Measurements from ENCODE around the gene SPTY2D1. TPM values are rescaled to one million over a fixed set of nuclear protein-coding genes. Genes with fewer than 3 reads are reported as not detected.
"Not testable (repeated sequence)": the region's sequence is repeated elsewhere in the genome, so short reads cannot be mapped to it uniquely, and the experiment has no call there.

SPTY2D1 gene
- total RNA-seq, 6 experiments from 2014 or later: 25.9 to 29.8 (median 28.1) TPM

DNA sequence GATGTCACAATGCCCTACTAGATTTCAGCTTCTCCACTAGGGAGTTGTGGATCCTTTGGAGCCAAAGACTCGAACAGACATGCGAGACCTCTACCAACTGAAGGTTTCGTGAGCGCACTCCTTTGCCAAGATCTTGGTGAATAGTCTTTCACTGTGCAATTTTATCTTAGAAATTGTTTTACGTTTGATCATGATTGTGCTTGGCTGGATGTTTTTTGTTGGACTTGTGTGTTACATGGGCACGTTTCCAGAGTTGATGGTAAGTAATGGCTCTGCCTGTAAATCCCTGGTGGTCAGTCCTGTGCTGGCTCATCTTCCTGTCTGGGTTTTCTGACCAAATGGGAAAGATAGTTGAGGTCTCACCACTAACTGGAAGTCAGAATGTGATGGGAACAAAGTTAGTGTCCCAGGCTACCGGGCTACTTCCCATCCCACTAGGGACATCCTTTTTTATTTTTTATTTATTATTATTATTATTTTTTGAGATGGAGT, 34.4 kb downstream of the SPTY2D1 start, which contains the start of gene MISFA:
Gene MISFA, plus strand, starts transcription at position 51 of the 492 bp plus-strand sequence. Its CDS starts 140 bp downstream, at position 191.
- Mint-ChIP-seq H3K36me3 (ENCODE audit: low read depth) (0 out of 2 replicates have a peak, but pooled peaks cover 10% of the 10 kb centered on the region), H3K9me3 (no peaks in the 10 kb centered on the region), H3K27ac (no peak within 1 kb of the TSS), H3K27me3 (ENCODE audit: insufficient read depth) (no peaks in the 10 kb centered on the region; the same call in 1 of the 2 replicates), H3K4me1 (ENCODE audit: low read depth) (peaks cover 22% of the 10 kb centered on the region), H3K4me3 (no peak within 1 kb of the TSS)
- no peak for DNase-seq
- TF ChIP-seq, protein P1, sequence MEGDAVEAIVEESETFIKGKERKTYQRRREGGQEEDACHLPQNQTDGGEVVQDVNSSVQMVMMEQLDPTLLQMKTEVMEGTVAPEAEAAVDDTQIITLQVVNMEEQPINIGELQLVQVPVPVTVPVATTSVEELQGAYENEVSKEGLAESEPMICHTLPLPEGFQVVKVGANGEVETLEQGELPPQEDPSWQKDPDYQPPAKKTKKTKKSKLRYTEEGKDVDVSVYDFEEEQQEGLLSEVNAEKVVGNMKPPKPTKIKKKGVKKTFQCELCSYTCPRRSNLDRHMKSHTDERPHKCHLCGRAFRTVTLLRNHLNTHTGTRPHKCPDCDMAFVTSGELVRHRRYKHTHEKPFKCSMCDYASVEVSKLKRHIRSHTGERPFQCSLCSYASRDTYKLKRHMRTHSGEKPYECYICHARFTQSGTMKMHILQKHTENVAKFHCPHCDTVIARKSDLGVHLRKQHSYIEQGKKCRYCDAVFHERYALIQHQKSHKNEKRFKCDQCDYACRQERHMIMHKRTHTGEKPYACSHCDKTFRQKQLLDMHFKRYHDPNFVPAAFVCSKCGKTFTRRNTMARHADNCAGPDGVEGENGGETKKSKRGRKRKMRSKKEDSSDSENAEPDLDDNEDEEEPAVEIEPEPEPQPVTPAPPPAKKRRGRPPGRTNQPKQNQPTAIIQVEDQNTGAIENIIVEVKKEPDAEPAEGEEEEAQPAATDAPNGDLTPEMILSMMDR (IDR thresholded peaks at IDR 0.05): no peak

DNA sequence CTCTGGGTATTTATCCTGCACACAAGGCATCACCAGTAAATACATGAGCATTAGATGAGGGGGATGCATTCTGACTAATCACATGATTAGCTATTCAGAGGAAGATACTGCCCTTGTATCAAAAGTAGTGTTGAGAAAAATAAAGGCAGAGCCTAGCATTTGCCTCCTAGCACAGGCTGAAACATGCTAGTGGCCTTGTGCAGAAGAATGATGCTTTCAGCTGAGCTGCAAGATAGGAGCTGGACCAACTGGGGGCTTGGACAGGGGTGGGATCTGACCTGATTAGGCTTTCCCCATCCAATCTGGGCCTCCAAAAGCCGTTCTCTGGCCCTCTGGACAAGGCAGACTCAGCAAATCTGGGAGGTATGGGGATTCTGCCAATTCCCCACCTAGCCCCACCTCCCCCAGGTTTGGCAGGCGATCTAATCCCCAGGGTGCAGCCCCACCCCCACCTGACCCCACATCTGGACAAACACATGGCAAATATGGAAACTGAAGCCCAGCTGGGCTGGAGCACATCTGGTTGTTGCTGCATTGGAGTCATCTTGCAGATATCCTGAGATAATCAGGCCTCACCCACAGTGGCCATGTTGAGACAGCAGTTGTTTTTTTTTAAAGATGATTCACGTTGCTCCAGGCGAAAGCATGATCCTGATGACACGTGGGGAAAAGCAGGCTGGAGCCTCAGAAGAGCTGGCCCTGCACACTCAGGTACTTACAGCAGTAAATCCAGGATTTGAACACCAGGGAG, 39.0 kb downstream of the SPTY2D1 start:
- TF ChIP-seq, protein P1 (IDR thresholded peaks at IDR 0.05): no peak
- Mint-ChIP-seq H3K4me1 (ENCODE audit: low read depth) (peaks cover 36% of the 10 kb centered on the region), H3K9me3 (no peaks in the 10 kb centered on the region), H3K36me3 (ENCODE audit: low read depth) (0 out of 2 replicates have a peak, but pooled peaks cover 10% of the 10 kb centered on the region), H3K27me3 (ENCODE audit: insufficient read depth) (peaks cover under 1% of the 10 kb centered on the region; the same call in 1 of the 2 replicates), H3K27ac (peak overlapping the region; percentile 81), H3K4me3 (peak overlapping the region; percentile 27)
- DNase-seq: peak; percentile 91

DNA sequence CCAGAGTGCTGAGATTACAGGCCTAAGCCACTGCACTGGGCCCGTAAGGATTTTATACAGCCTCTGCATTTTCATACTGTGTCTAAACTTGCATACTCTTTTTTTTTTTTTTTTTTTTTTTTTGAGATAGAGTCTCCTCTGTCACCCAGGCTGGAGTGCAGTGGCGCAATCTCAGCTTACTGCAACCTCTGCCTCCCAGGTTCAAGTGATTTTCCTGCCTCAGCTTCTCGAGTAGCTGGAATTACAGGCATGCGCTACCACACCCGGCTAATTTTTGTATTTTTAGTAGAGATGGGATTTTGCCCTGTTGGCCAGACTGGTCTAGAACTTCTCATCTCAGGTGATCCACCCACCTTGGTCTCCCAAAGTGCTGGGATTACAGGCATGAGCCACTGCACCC, 40.1 kb downstream of the SPTY2D1 start:
- not testable (repeated sequence) for H3K9me3 Mint-ChIP-seq; DNase-seq; H3K27me3 Mint-ChIP-seq (ENCODE audit: insufficient read depth); H3K27ac Mint-ChIP-seq; H3K4me3 Mint-ChIP-seq
- 0 out of 2 replicates have a peak, but pooled peaks cover 10% of the 10 kb centered on the region for H3K36me3 Mint-ChIP-seq (ENCODE audit: low read depth)
- peaks cover 30% of the 10 kb centered on the region for H3K4me1 Mint-ChIP-seq (ENCODE audit: low read depth)

DNA sequence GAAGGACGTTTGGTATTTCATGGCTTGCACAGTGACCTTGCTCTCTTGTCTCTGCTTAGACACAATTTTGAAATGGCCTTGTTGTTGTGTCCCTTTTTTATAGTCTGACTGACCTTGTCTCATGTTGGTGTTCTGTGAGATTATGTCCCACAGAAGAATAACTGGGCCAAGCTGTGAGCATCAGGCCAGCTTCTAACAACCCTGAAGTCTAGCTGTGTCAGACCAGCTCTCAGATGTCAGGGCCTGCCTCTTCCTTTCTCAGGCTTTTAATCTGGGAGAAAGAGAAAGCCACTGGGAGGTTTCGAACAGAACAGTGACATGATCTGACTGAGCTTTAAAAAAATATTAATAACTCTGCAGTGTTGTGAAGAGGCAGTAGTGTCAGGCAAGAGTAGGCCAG, 43.6 kb downstream of the SPTY2D1 start:
- Mint-ChIP-seq H3K27me3 (ENCODE audit: insufficient read depth) (peaks cover 3% of the 10 kb centered on the region; the same call in 1 of the 2 replicates), H3K36me3 (ENCODE audit: low read depth) (no peaks in the 10 kb centered on the region), H3K4me3 (no peak overlapping the region), H3K4me1 (ENCODE audit: low read depth) (peaks cover 22% of the 10 kb centered on the region), H3K9me3 (no peaks in the 10 kb centered on the region), H3K27ac (peak overlapping the region; percentile 9; the same call in 1 of the 2 replicates)
- TF ChIP-seq, protein P1 (IDR thresholded peaks at IDR 0.05): no peak
- no peak for DNase-seq

DNA sequence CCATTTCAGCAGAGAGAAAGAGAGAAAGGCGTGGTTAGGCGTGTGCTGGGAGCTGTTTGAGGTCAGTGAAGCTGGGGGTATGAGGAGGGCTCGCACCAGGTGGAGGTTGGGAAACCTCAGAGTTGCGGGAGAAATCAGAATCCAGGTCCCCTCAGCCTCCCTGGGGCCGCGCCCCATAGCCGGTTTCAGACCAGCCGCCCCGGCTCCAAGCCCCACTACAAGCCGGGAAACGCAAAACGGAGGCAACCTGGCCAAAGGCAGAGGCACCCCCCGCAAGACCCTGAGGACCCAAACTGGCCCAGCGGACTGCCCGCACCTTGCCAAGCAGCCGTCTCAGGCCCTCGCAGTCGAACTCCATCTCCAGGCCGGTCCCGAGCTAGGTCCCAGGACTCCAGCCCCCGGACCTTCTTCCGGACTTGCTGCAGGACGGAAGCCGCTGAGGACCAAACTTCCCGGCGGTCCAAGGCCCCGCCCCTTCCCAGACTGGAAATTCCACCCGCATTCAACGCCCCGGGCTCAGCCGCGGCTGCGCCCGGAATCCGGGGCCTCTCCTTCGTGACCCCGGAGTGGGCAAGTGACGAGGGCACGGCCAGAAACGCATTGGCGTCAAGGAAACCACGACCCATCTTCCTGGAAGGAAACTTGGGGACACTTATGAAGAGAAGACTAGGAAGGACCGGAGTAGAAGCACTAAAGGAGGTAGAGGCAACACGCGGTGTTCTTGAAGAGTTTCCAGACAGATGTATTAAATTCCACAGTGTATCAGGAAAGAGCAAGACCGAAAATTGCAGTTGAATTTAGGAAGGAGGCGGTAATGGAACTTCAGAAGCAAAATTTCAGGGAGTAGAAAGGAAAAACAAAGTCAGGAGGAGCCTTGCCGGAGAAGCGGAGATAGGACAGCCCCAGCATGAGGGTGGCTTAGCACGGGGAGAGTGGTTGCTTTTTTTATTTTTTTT, 45.6 kb downstream of the SPTY2D1 start, which contains the start of gene UEVLD:
Gene UEVLD, minus strand, starts transcription at position 438 of the 956 bp plus-strand sequence. Its CDS starts 80 bp downstream, at position 358.
- Mint-ChIP-seq H3K27me3 (ENCODE audit: insufficient read depth) (peaks cover 3% of the 10 kb centered on the region; the same call in 1 of the 2 replicates), H3K36me3 (ENCODE audit: low read depth) (no peaks in the 10 kb centered on the region), H3K4me1 (ENCODE audit: low read depth) (peaks cover 7% of the 10 kb centered on the region), H3K9me3 (no peaks in the 10 kb centered on the region), H3K4me3 (no peak within 1 kb of the TSS), H3K27ac (no peak within 1 kb of the TSS)
- TF ChIP-seq, protein P1 (IDR thresholded peaks at IDR 0.05): no peak
- peak; percentile 88 for DNase-seq
